ENCODE data around the gene ESR1. TPM values are rescaled to one million over a fixed set of nuclear protein-coding genes. Genes with fewer than 3 reads are reported as not detected.

Gene ESR1
- total RNA-seq = under 1 TPM in 1 of 2 experiments, not detected in 1; 0.10 TPM

DNA sequence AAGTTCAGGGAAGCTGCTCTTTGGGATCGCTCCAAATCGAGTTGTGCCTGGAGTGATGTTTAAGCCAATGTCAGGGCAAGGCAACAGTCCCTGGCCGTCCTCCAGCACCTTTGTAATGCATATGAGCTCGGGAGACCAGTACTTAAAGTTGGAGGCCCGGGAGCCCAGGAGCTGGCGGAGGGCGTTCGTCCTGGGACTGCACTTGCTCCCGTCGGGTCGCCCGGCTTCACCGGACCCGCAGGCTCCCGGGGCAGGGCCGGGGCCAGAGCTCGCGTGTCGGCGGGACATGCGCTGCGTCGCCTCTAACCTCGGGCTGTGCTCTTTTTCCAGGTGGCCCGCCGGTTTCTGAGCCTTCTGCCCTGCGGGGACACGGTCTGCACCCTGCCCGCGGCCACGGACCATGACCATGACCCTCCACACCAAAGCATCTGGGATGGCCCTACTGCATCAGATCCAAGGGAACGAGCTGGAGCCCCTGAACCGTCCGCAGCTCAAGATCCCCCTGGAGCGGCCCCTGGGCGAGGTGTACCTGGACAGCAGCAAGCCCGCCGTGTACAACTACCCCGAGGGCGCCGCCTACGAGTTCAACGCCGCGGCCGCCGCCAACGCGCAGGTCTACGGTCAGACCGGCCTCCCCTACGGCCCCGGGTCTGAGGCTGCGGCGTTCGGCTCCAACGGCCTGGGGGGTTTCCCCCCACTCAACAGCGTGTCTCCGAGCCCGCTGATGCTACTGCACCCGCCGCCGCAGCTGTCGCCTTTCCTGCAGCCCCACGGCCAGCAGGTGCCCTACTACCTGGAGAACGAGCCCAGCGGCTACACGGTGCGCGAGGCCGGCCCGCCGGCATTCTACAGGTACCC lies at the start of gene ESR1:
Gene ESR1 (plus strand): TSS at position 170 of the 858 bp plus-strand sequence. CDS start 231 bp downstream, at position 401.
- peaks cover 9% of the 10 kb centered on the region for H3K4me1 Mint-ChIP-seq (ENCODE audit: low read depth)
- ChIA-PET CTCF (interaction anchor here (0.9 kb wide), 1 partner anchor 317 kb away, joined by 3 read pairs; no protein-coding TSS in a partner anchor), POLR2A (interaction anchor here (0.6 kb wide), 1 partner anchor 175 kb away, joined by 3 read pairs; no protein-coding TSS in a partner anchor)
- intact Hi-C loops (cut with micrococcal nuclease) = loop anchor here (1.0 kb wide), 1 partner anchor 117 kb away; no protein-coding TSS in a partner anchor
- no peaks in the 10 kb centered on the region for H3K36me3 Mint-ChIP-seq
- peak within 1 kb of the TSS; percentile 68 for H3K4me3 Mint-ChIP-seq
- DNase-seq = peak; percentile 22
- no peak within 1 kb of the TSS for H3K27ac Mint-ChIP-seq
- no peaks in the 10 kb centered on the region for H3K9me3 Mint-ChIP-seq
- H3K27me3 Mint-ChIP-seq = peaks cover 26% of the 10 kb centered on the region

DNA sequence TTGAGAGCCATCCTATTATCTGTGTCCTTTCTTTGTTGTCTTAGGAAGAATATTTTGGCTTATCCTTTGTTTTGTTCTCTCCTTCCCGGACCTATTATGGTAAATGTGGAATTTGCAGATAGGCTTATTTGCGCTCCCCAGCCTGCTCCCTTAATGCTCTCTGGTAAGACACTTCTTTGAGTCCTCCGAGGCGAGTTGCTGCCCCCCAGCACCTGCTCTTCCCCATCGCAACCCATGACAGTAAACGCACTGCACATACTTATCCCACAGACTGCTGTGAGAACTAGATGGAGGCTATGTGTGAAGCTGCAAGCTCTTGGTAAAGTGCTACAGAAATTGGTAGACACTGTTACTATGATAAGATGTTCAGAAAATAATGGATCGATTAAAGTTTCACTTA lies 47.0 kb upstream of the ESR1 start:
- Mint-ChIP-seq H3K36me3 (no peaks in the 10 kb centered on the region), H3K4me3 (no peak overlapping the region), H3K27me3 (no peaks in the 10 kb centered on the region), H3K9me3 (no peaks in the 10 kb centered on the region), H3K27ac (no peak overlapping the region), H3K4me1 (ENCODE audit: low read depth) (peaks cover 35% of the 10 kb centered on the region)
- ChIA-PET POLR2A (no interaction called here), CTCF (no interaction called here)
- intact Hi-C loops (cut with micrococcal nuclease) = loop anchor here (10.0 kb wide), 1 partner anchor 594 kb away; no protein-coding TSS in a partner anchor
- no peak for DNase-seq

DNA sequence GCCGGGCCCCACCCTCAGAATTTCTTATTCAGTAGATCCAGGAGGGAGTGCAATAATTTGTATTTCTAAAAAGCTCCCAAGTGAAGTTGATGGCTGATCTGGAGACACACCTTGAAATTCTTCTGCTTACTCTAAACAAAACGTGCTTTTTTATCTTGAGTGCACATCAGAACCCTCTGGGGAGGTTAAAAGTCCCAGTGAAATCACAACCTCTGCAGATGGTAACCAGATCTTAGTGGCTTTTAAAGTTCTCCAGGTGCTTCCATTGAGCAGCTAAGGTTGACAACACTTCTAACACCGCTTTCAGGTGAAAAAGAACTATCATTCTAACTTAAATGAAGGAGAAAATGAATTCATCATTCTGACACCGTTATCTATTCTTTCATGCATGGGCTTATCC lies 45.6 kb upstream of the ESR1 start:
- H3K27ac Mint-ChIP-seq = no peak overlapping the region
- ChIA-PET POLR2A (interaction anchor here (0.6 kb wide), 2 partner anchors 133 to 404 kb away, joined by 3 read pairs; no protein-coding TSS in a partner anchor), CTCF (interaction anchor here (0.8 kb wide), 1 partner anchor 85 kb away, joined by 4 read pairs; no protein-coding TSS in a partner anchor)
- no peaks in the 10 kb centered on the region for H3K9me3 Mint-ChIP-seq
- peaks cover 32% of the 10 kb centered on the region for H3K4me1 Mint-ChIP-seq (ENCODE audit: low read depth)
- H3K36me3 Mint-ChIP-seq = no peaks in the 10 kb centered on the region
- intact Hi-C loops (cut with micrococcal nuclease) = loop anchor here (10.0 kb wide), 1 partner anchor 593 kb away; no protein-coding TSS in a partner anchor
- no peaks in the 10 kb centered on the region for H3K27me3 Mint-ChIP-seq
- no peak overlapping the region for H3K4me3 Mint-ChIP-seq
- no peak for DNase-seq

GRCh38 chr6:151762817-151763216 lies 44.7 kb upstream of the ESR1 start:
- ChIA-PET POLR2A (no interaction called here), CTCF (interaction anchor here (0.8 kb wide), 1 partner anchor 86 kb away, joined by 4 read pairs; no protein-coding TSS in a partner anchor)
- H3K9me3 Mint-ChIP-seq = no peaks in the 10 kb centered on the region
- no peak overlapping the region for H3K4me3 Mint-ChIP-seq
- no peak overlapping the region for H3K27ac Mint-ChIP-seq
- no peaks in the 10 kb centered on the region for H3K27me3 Mint-ChIP-seq
- no peaks in the 10 kb centered on the region for H3K36me3 Mint-ChIP-seq
- intact Hi-C loops (cut with micrococcal nuclease) = loop anchor here (10.0 kb wide), 1 partner anchor 592 kb away; no protein-coding TSS in a partner anchor
- H3K4me1 Mint-ChIP-seq (ENCODE audit: low read depth) = peaks cover 22% of the 10 kb centered on the region
- DNase-seq = no peak

- ChIA-PET CTCF (interaction anchor here (0.6 kb wide), 1 partner anchor 87 kb away, joined by 4 read pairs; no protein-coding TSS in a partner anchor), POLR2A (no interaction called here)
- H3K27me3 Mint-ChIP-seq = no peaks in the 10 kb centered on the region
- intact Hi-C loops (cut with micrococcal nuclease) = loop anchor here (10.0 kb wide), 1 partner anchor 591 kb away; no protein-coding TSS in a partner anchor
- H3K4me1 Mint-ChIP-seq (ENCODE audit: low read depth) = peaks cover 17% of the 10 kb centered on the region
- DNase-seq = no peak
- H3K27ac Mint-ChIP-seq = no peak overlapping the region
- H3K9me3 Mint-ChIP-seq = no peaks in the 10 kb centered on the region
- H3K36me3 Mint-ChIP-seq = no peaks in the 10 kb centered on the region
- no peak overlapping the region for H3K4me3 Mint-ChIP-seq
Measured at GRCh38 chr6:151763303-151763702, 44.2 kb upstream of the ESR1 start.

DNA sequence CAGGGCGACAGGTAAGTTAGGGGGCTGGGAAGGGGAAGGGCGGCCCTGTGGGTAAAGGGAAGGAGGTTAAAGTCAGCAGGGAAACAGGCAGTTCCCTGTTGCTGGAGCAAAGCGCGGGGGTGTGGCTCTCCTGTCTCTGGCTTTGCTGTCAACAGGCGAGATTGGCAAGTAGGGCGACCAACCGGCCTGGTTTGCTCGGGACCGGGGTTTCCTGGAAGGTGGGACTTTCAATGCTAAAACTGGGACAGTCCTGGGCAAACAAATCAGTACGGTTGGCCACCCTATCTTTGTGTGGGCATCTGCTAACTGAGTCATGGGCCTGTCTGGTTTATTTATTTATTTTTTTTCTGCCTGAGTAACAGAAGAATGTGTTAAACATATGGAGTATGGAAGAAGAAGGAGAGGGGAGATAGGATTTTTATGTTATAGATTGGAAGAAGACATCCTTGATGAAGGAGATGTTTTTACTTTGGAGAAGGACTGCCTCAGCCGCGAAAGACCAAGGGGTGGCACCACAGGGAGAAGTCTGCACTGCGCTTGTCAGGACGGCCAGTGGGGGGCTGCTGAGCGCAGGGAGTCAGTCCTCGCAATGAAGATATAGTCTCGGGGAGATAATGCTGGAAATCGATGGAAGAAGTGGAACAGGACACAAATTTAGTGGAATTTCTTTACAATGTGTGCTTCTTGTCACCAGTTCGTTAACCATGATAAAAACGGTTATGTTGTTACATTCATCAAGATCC lies 43.4 kb upstream of the ESR1 start:
- H3K9me3 Mint-ChIP-seq = no peaks in the 10 kb centered on the region
- H3K27ac Mint-ChIP-seq = no peak overlapping the region
- ChIA-PET POLR2A (no interaction called here), CTCF (interaction anchor here (0.6 to 3.6 kb wide), 12 partner anchors 8 to 503 kb away, joined by 3 to 36 read pairs (median 6); no protein-coding TSS in a partner anchor)
- intact Hi-C loops (cut with micrococcal nuclease) = loop anchor here (2.0 to 10.0 kb wide), 3 partner anchors 73 to 591 kb away; no protein-coding TSS in a partner anchor
- peaks cover 12% of the 10 kb centered on the region for H3K4me1 Mint-ChIP-seq (ENCODE audit: low read depth)
- no peaks in the 10 kb centered on the region for H3K36me3 Mint-ChIP-seq
- H3K4me3 Mint-ChIP-seq = peak overlapping the region; percentile 13
- no peaks in the 10 kb centered on the region for H3K27me3 Mint-ChIP-seq
- peak; percentile 56 for DNase-seq

DNA sequence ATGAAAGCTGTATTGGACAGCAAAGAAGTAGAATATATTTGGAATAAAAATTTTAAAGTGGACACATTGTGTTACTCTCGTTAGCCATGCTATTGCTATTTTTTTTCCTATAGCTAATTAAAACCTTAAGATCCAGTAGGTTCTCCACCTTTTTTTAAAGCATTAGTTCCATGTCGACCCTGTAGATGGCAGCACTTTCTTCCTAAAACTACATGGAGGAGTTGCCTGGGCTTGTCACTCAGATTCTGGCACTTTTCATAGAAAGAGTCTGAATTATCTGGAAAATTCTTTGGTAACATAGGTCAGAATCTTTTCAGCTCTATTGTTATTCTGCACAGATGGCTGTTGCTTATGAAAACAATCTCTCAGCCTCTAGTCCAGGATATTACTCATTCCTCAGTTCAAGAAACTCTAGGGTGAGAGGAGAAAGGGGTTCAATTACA lies 42.0 kb upstream of the ESR1 start:
- intact Hi-C loops (cut with micrococcal nuclease) = loop anchor here (1.0 to 10.0 kb wide), 4 partner anchors 75 to 589 kb away; no protein-coding TSS in a partner anchor
- Mint-ChIP-seq H3K36me3 (no peaks in the 10 kb centered on the region), H3K27me3 (peaks cover 1% of the 10 kb centered on the region), H3K4me1 (ENCODE audit: low read depth) (peaks cover 12% of the 10 kb centered on the region), H3K27ac (no peak overlapping the region), H3K9me3 (no peaks in the 10 kb centered on the region), H3K4me3 (no peak overlapping the region)
- ChIA-PET CTCF (interaction anchor here (0.8 to 3.6 kb wide), 18 partner anchors 8 to 573 kb away, joined by 3 to 36 read pairs (median 5); no protein-coding TSS in a partner anchor), POLR2A (interaction anchor here (0.5 kb wide), 1 partner anchor 444 kb away, joined by 3 read pairs; no protein-coding TSS in a partner anchor)
- DNase-seq = peak; percentile 30

- H3K4me1 Mint-ChIP-seq (ENCODE audit: low read depth) = no peaks in the 10 kb centered on the region
- intact Hi-C loops (cut with micrococcal nuclease) = no loop called here
- POLR2A ChIA-PET = no interaction called here
- no peaks in the 10 kb centered on the region for H3K9me3 Mint-ChIP-seq
- H3K36me3 Mint-ChIP-seq = no peaks in the 10 kb centered on the region
- H3K27me3 Mint-ChIP-seq = peaks cover 1% of the 10 kb centered on the region
- DNase-seq = no peak
- H3K4me3 Mint-ChIP-seq = no peak overlapping the region
- CTCF ChIA-PET = no interaction called here
- H3K27ac Mint-ChIP-seq = no peak overlapping the region
Measured at GRCh38 chr6:151772446-151772845, 35.0 kb upstream of the ESR1 start.

DNA sequence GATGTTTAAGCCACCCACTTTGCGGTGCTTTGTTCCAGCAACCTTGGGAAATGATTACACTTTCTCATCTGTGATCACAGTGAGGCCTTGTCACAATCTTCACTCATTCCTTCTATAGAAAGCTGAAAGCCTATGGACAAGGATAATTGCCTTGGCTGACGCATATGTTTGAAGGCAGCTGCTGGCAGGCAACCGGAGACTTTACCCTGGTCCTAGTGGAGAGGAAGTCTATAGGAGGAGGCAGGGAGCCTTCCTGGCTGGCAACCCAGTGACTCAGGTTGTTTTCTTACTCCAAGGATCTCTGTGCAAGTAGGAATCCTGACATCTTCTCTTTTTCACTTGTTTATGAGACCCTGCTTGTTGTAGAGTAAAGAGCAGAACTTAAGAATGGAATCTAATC lies 34.1 kb upstream of the ESR1 start:
- intact Hi-C loops (cut with micrococcal nuclease) = no loop called here
- ChIA-PET CTCF (interaction anchor here (1.7 kb wide), 1 partner anchor 8 kb away, joined by 5 read pairs; no protein-coding TSS in a partner anchor), POLR2A (no interaction called here)
- no peaks in the 10 kb centered on the region for H3K9me3 Mint-ChIP-seq
- peaks cover 1% of the 10 kb centered on the region for H3K27me3 Mint-ChIP-seq
- H3K4me3 Mint-ChIP-seq = no peak overlapping the region
- DNase-seq = no peak
- no peak overlapping the region for H3K27ac Mint-ChIP-seq
- no peaks in the 10 kb centered on the region for H3K36me3 Mint-ChIP-seq
- H3K4me1 Mint-ChIP-seq (ENCODE audit: low read depth) = no peaks in the 10 kb centered on the region

DNA sequence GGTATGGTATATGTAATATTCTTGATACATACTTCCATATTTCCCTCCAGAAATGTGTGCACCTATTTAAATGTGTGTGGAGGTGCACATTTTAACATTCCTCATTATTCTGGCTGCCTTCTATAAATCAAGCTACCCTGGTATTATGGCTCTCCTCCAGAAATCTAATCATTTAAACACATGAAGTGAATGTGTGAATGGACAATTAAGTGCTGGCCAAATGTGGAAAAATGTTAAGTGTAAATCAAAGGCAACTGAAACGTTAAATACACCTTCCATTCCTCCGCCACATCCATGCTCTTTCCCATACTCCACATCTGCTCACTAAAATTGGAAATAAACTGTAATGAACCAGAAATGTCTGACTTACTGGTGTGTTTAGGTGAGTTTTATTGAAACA lies 24.9 kb upstream of the ESR1 start:
- Mint-ChIP-seq H3K27me3 (no peaks in the 10 kb centered on the region), H3K9me3 (no peaks in the 10 kb centered on the region), H3K36me3 (no peaks in the 10 kb centered on the region), H3K27ac (no peak overlapping the region), H3K4me3 (no peak overlapping the region), H3K4me1 (ENCODE audit: low read depth) (no peaks in the 10 kb centered on the region)
- CTCF ChIA-PET = no interaction called here
- intact Hi-C loops (cut with micrococcal nuclease) = no loop called here
- no peak for DNase-seq
- POLR2A ChIA-PET = no interaction called here

DNA sequence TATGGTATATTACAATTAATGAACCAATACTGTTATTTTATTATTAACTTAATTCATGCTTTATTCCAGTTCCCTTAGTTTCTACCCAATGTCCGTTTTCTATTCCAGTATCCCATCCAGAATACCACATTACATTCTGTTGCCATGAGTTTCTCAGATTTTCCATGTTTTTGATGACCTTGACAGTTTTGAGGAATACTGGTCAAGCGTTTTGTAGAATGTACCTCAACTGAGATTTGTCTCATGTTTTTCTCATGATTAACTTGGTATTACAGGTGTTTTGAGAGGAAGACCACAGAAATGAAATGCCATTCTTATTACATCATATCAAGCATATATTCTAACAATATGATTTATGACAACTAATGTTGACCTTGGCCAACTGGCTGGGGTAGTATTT lies 23.8 kb upstream of the ESR1 start:
- no peaks in the 10 kb centered on the region for H3K4me1 Mint-ChIP-seq (ENCODE audit: low read depth)
- no peak overlapping the region for H3K27ac Mint-ChIP-seq
- CTCF ChIA-PET = no interaction called here
- H3K27me3 Mint-ChIP-seq = no peaks in the 10 kb centered on the region
- intact Hi-C loops (cut with micrococcal nuclease) = no loop called here
- POLR2A ChIA-PET = no interaction called here
- no peak for DNase-seq
- no peak overlapping the region for H3K4me3 Mint-ChIP-seq
- no peaks in the 10 kb centered on the region for H3K36me3 Mint-ChIP-seq
- H3K9me3 Mint-ChIP-seq = peaks cover 3% of the 10 kb centered on the region

All from activated CD4-positive, alpha-beta memory T cell treated with anti-CD3 and anti-CD28 coated beads for 36 hours (primary cell).